Caco-2 (cell line): Measurements from ENCODE around the gene RGS16. TPM values are rescaled to one million over a fixed set of nuclear protein-coding genes. Genes with fewer than 3 reads are reported as not detected.

Experiments
- BruUV-seq: library from RNA; stranded (reverse); fragments of 400-500 nt; replicated peaks from 2 replicates; lab custom pipeline; 2021; lab: Mats Ljungman, UMichigan
- CTCF ChIA-PET: fragments of 300-600 bp; sonication (Branson Sonifier 250); formaldehyde crosslinking; loops from one replicate; lab custom pipeline; 2022; ENCODE audit warnings: antibody characterized with exemption; lab: Charles Lee
- POLR2A ChIA-PET: fragments of 300-600 bp; sonication (Branson Sonifier 250); formaldehyde crosslinking; loops from one replicate; lab custom pipeline; 2022; ENCODE audit warnings: antibody characterized with exemption; lab: Charles Lee
- DNase-seq, 2 experiments: peaks; one replicate each; pipeline versions ENCODE4 v3.0.0 to v3.0.0-alpha.2; 2020 to 2022
- H3K27me3 ChIP-seq: replicated peaks from 2 replicates; pipeline ENCODE4 v1.6.0; 2011; ENCODE audit warnings: low read length; ENCODE audit not compliant: control insufficient read depth, insufficient read depth
- H3K36me3 ChIP-seq: 2 replicates; pipeline ENCODE4 v1.5.1; 2011; ENCODE audit warnings: low read length; ENCODE audit not compliant: control insufficient read depth, insufficient read depth
- H3K4me1 ChIP-seq: fragments of 250-450 bp; sonication (Bioruptor Pico); 2 replicates; pipeline ENCODE4 v1.5.1; 2020; ENCODE audit warnings: mild to moderate bottlenecking
- H3K4me3 ChIP-seq: 2 replicates; pipeline ENCODE4 v1.5.1; 2011; ENCODE audit warnings: low read depth, mild to moderate bottlenecking, control low read depth, low read length
- H3K9me3 ChIP-seq: fragments of 250-450 bp; sonication (Bioruptor Pico); 2 replicates; pipeline ENCODE4 v1.5.1; 2020; ENCODE audit warnings: mild to moderate bottlenecking, moderate library complexity
- H3K27ac Mint-ChIP-seq: one replicate; pipeline ENCODE4 v1.8.0; 2022; ENCODE audit warnings: mixed read lengths; ENCODE audit not compliant: unreplicated experiment
- H3K27me3 Mint-ChIP-seq: one replicate; pipeline ENCODE4 v1.8.0; 2022; ENCODE audit warnings: mixed read lengths; ENCODE audit not compliant: insufficient read depth, unreplicated experiment
- H3K36me3 Mint-ChIP-seq: one replicate; pipeline ENCODE4 v1.8.0; 2022; ENCODE audit warnings: mild to moderate bottlenecking, mixed read lengths; ENCODE audit not compliant: insufficient read depth, unreplicated experiment
- H3K4me1 Mint-ChIP-seq: one replicate; pipeline ENCODE4 v1.8.0; 2022; ENCODE audit warnings: low read depth, mixed read lengths; ENCODE audit not compliant: unreplicated experiment
- H3K4me3 Mint-ChIP-seq: one replicate; pipeline ENCODE4 v1.8.0; 2022; ENCODE audit warnings: mild to moderate bottlenecking, moderate library complexity, mixed read lengths; ENCODE audit not compliant: unreplicated experiment
- H3K9me3 Mint-ChIP-seq: one replicate; pipeline ENCODE4 v1.8.0; 2022; ENCODE audit warnings: mixed read lengths; ENCODE audit not compliant: unreplicated experiment
- intact Hi-C: fragments of 100-400 bp; cut with micrococcal nuclease; formaldehyde crosslinking; loops from one replicate; pipeline ENCODE4 v1.10.0; 2022; ENCODE audit not compliant: unreplicated experiment
- total RNA-seq: library from RNA; stranded (reverse); gene quantifications from 2 replicates; pipeline ENCODE4 v1.2.3, GENCODE V29; 2022
- TF ChIP-seq, protein P1 (sequence below), 2 experiments: fragments of 200-600 bp in 1 of 2; IDR thresholded peaks; 1 replicate in 1 of 2; 2 replicates in 1 of 2; pipeline versions ENCODE4 v1.5.1 to v1.8.0; 2011 to 2022; ENCODE audit warnings: antibody characterized with exemption in 1 of 2, control low read depth in 1 of 2, inconsistent platforms in 1 of 2, low read depth in 1 of 2, low read length in 1 of 2, mild to moderate bottlenecking in 1 of 2, moderate library complexity in 1 of 2; ENCODE audit not compliant: insufficient read depth in 1 of 2, severe bottlenecking in 1 of 2, unreplicated experiment in 1 of 2

Gene RGS16
- total RNA-seq, 1 experiment from 2014 or later: 1.2 TPM

DNA sequence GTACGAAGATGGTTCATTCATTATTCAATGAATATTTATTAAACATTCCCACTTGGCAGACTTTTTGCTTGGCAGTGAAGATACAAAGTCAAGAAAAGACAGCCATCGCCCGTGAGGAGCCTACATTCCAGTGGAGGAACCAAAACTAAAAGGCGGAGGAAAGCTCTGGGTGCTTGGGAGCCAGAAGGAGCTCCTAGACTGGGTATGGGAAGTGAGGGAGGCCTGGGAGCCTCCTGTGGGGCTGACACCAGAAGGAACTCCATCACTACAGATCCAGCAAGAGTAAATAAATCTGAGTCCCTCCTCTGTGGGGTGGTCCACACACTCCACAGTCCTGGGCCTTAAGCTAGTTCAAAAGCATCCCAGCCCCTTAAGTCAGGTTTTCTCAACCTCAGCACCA, 30.0 kb downstream of the RGS16 start:
- BruUV-seq: no TSS peak
- no peak overlapping the region for H3K4me3 Mint-ChIP-seq
- peaks cover 17% of the 10 kb centered on the region for H3K4me1 ChIP-seq

DNA sequence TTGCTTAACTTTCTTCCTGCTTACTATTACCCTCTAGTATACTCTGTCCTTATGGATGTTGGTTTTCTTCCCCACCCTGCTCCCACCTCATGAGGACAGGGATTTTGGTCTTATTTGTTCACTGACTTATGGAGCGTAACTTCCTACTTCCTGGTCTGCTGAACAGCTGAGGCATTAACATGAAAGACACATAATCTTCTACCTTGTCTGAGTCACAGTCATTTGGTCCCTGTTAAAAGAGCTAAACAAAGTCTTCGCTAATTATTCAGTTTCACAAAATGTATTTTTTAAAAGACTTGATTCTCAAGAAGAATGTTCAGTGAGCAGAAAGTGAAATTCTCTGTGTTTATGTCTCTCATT, 33.6 kb downstream of the RGS16 start:
- TF ChIP-seq, protein P1, sequence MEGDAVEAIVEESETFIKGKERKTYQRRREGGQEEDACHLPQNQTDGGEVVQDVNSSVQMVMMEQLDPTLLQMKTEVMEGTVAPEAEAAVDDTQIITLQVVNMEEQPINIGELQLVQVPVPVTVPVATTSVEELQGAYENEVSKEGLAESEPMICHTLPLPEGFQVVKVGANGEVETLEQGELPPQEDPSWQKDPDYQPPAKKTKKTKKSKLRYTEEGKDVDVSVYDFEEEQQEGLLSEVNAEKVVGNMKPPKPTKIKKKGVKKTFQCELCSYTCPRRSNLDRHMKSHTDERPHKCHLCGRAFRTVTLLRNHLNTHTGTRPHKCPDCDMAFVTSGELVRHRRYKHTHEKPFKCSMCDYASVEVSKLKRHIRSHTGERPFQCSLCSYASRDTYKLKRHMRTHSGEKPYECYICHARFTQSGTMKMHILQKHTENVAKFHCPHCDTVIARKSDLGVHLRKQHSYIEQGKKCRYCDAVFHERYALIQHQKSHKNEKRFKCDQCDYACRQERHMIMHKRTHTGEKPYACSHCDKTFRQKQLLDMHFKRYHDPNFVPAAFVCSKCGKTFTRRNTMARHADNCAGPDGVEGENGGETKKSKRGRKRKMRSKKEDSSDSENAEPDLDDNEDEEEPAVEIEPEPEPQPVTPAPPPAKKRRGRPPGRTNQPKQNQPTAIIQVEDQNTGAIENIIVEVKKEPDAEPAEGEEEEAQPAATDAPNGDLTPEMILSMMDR (IDR thresholded peaks at IDR 0.05; ENCODE audit: insufficient read depth in 1 of 2, low read depth in 1 of 2, low read length in 1 of 2, severe bottlenecking in 1 of 2, unreplicated experiment in 1 of 2): no peak
- H3K27me3 ChIP-seq: no peaks in the 10 kb centered on the region
- no TSS peak for BruUV-seq
- peaks cover 10% of the 10 kb centered on the region; the same call in 1 of the 2 replicates for H3K9me3 ChIP-seq
- POLR2A ChIA-PET: no interaction called here
- Mint-ChIP-seq H3K4me3 (no peak overlapping the region), H3K27ac (no peak overlapping the region), H3K4me1 (peaks cover 5% of the 10 kb centered on the region), H3K27me3 (no peaks in the 10 kb centered on the region), H3K9me3 (no peaks in the 10 kb centered on the region), H3K36me3 (no peaks in the 10 kb centered on the region)
- no peak overlapping the region for H3K4me3 ChIP-seq
- H3K4me1 ChIP-seq: peaks cover 9% of the 10 kb centered on the region
- no peak for DNase-seq
- intact Hi-C loops: no loop called here
- no peaks in the 10 kb centered on the region for H3K36me3 ChIP-seq
- CTCF ChIA-PET: no interaction called here

More for the DNA sequence above, 30.0 kb downstream of the RGS16 start:
- Mint-ChIP-seq H3K27me3 (no peaks in the 10 kb centered on the region), H3K9me3 (no peaks in the 10 kb centered on the region), H3K4me1 (peaks cover 8% of the 10 kb centered on the region), H3K27ac (no peak overlapping the region), H3K36me3 (no peaks in the 10 kb centered on the region)
- TF ChIP-seq, protein P1 (IDR thresholded peaks at IDR 0.05; ENCODE audit: insufficient read depth in 1 of 2, low read depth in 1 of 2, low read length in 1 of 2, severe bottlenecking in 1 of 2, unreplicated experiment in 1 of 2): no peak
- H3K9me3 ChIP-seq: no peaks in the 10 kb centered on the region
- intact Hi-C loops: no loop called here
- H3K4me3 ChIP-seq: no peak overlapping the region
- no peaks in the 10 kb centered on the region for H3K36me3 ChIP-seq
- no peak for DNase-seq
- H3K27me3 ChIP-seq: no peaks in the 10 kb centered on the region
- CTCF ChIA-PET: interaction anchor here (0.6 kb wide), 1 partner anchor 98 kb away, joined by 3 read pairs; no protein-coding TSS in a partner anchor
- POLR2A ChIA-PET: no interaction called here

DNA sequence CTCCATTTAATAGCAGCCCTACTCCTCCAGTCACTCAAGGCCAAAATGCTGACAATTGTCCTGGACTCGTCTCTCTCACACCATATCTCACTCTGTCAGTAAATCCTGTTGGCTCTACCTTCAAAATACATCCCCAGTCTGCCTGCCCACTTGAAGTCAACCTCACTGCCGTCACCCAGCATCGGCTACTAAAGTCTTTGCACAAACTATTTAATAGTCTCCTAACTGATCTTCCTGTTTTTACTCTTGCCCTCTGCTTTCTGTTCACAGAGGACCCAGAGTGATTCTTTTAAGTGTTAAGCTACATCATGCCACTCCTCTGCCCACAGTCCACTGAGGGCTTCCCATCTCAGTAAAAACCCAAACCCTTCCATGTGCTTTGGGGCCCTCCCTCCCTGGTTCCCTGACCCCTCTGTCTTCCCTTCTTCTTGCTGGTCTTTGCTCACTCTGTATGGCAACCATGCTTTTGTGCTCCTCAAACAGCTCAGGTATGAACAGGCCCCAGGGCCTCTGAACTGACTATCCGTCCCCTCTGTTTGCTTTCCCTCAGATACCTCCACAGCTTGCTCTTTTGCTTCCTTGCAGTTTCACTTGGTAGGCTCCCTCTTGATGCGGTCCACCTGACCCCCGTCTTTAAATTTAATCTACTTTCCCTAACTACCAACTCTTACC, 34.1 kb downstream of the RGS16 start:
- no peak for DNase-seq
- ChIA-PET CTCF (no interaction called here), POLR2A (no interaction called here)
- H3K4me3 ChIP-seq: no peak overlapping the region
- TF ChIP-seq, protein P1 (IDR thresholded peaks at IDR 0.05; ENCODE audit: insufficient read depth in 1 of 2, low read depth in 1 of 2, low read length in 1 of 2, severe bottlenecking in 1 of 2, unreplicated experiment in 1 of 2): no peak
- H3K4me1 Mint-ChIP-seq: no peaks in the 10 kb centered on the region
- H3K9me3 Mint-ChIP-seq: no peaks in the 10 kb centered on the region
- peaks cover 10% of the 10 kb centered on the region; the same call in 1 of the 2 replicates for H3K9me3 ChIP-seq
- no TSS peak for BruUV-seq
- no peaks in the 10 kb centered on the region for H3K36me3 ChIP-seq
- no peak overlapping the region for H3K27ac Mint-ChIP-seq
- no peaks in the 10 kb centered on the region for H3K27me3 ChIP-seq
- no peak overlapping the region for H3K4me3 Mint-ChIP-seq
- intact Hi-C loops: no loop called here
- peaks cover 3% of the 10 kb centered on the region for H3K4me1 ChIP-seq
- H3K36me3 Mint-ChIP-seq: no peaks in the 10 kb centered on the region
- peaks cover 4% of the 10 kb centered on the region for H3K27me3 Mint-ChIP-seq
